DND-41 (cell line): ENCODE results near the gene SNX22.

Experiments
- EZH2 ChIP-seq: IDR thresholded peaks from 3 replicates; pipeline ENCODE4 v1.6.1; 2012; ENCODE audit warnings: borderline replicate concordance, low read depth, mild to moderate bottlenecking, moderate library complexity, low read length, inconsistent platforms; ENCODE audit not compliant: severe bottlenecking
- TF ChIP-seq, protein P1 (sequence below): IDR thresholded peaks from 2 replicates; pipeline ENCODE4 v1.5.1; 2012; ENCODE audit warnings: borderline replicate concordance, low read length, moderate library complexity, mild to moderate bottlenecking; ENCODE audit not compliant: poor library complexity, severe bottlenecking; ENCODE audit errors: extremely low read depth

DNA sequence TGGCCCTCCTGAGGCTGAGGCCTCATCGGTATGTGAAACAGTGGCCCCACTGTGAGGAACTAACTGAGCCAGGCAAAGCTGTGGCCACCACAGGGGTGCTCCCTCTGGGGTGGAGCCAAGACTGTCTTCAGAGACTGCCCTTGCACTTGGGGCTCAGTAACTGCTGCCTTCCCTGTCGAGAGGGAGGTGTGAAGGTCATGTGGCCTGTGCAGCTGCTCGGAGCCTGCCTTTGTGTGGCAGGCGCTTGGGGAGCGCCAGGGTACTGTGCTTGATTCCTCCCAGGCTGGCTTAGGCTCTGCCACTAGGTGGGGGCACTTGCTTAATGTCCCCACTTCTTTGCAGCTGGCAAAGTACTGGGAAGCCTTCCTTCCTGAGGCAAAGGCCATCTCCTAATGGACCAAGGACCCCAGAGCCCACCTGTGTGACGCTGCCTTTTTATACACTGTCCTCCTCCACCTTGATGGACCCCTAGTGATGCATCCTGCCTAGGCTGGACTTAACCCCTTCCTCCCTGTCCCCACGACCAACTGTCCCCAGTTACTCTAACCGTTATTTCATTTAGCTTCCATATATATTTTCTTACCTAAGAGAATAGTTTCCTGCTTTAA, 14.2 kb upstream of the SNX22 start:
- TF ChIP-seq, protein P1, sequence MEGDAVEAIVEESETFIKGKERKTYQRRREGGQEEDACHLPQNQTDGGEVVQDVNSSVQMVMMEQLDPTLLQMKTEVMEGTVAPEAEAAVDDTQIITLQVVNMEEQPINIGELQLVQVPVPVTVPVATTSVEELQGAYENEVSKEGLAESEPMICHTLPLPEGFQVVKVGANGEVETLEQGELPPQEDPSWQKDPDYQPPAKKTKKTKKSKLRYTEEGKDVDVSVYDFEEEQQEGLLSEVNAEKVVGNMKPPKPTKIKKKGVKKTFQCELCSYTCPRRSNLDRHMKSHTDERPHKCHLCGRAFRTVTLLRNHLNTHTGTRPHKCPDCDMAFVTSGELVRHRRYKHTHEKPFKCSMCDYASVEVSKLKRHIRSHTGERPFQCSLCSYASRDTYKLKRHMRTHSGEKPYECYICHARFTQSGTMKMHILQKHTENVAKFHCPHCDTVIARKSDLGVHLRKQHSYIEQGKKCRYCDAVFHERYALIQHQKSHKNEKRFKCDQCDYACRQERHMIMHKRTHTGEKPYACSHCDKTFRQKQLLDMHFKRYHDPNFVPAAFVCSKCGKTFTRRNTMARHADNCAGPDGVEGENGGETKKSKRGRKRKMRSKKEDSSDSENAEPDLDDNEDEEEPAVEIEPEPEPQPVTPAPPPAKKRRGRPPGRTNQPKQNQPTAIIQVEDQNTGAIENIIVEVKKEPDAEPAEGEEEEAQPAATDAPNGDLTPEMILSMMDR = no peak
- no peak for TF ChIP-seq EZH2
